Left hindlimb (tissue), 1 donor: ENCODE results near the gene FMO4.
"Not testable (repeated sequence)": the region's sequence is repeated elsewhere in the genome, so short reads cannot be mapped to it uniquely, and the experiment has no call there.

ENCODE experiments used
- DNase-seq: peaks from one replicate; pipeline ENCODE4 v3.0.0-alpha.2; 2018

Gene FMO4

GRCh38 chr1:171313835-171314320 is at the start of gene FMO4:
Gene FMO4 (plus strand): TSS chr1:171314183. CDS start chr1:171319826, 5,643 bp downstream.
- peak; percentile 96 for DNase-seq

GRCh38 chr1:171265686-171266085 is 48.3 kb upstream of the FMO4 start:
- no peak for DNase-seq

- no peak for DNase-seq
Observed at GRCh38 chr1:171266930-171267329, 47.1 kb upstream of the FMO4 start.

- DNase-seq, result no peak
Observed at GRCh38 chr1:171267391-171267790, 46.6 kb upstream of the FMO4 start.

GRCh38 chr1:171270806-171271205 is 43.2 kb upstream of the FMO4 start:
- DNase-seq, result no peak

- DNase-seq, result no peak
Observed at GRCh38 chr1:171277534-171277933, 36.4 kb upstream of the FMO4 start.

- no peak for DNase-seq
Observed at GRCh38 chr1:171279234-171279633, 34.7 kb upstream of the FMO4 start.

- no peak for DNase-seq
Observed at GRCh38 chr1:171279678-171280077, 34.3 kb upstream of the FMO4 start.

GRCh38 chr1:171280599-171280998 is 33.4 kb upstream of the FMO4 start:
- DNase-seq, result no peak

GRCh38 chr1:171286032-171286705 is 27.8 kb upstream of the FMO4 start:
- DNase-seq, result no peak

GRCh38 chr1:171290621-171291020 is 23.4 kb upstream of the FMO4 start:
- no peak for DNase-seq

- DNase-seq, result no peak
Observed at GRCh38 chr1:171292799-171293198, 21.2 kb upstream of the FMO4 start.

GRCh38 chr1:171295383-171295782 is 18.6 kb upstream of the FMO4 start:
- DNase-seq, result not testable (repeated sequence)

GRCh38 chr1:171295821-171296220 is 18.2 kb upstream of the FMO4 start:
- DNase-seq, result no peak

- no peak for DNase-seq
Observed at GRCh38 chr1:171296897-171297296, 17.1 kb upstream of the FMO4 start.

- no peak for DNase-seq
Observed at GRCh38 chr1:171298696-171299095, 15.3 kb upstream of the FMO4 start.

GRCh38 chr1:171299342-171299741 is 14.6 kb upstream of the FMO4 start:
- DNase-seq, result no peak

GRCh38 chr1:171300401-171300800 is 13.6 kb upstream of the FMO4 start:
- no peak for DNase-seq

GRCh38 chr1:171310661-171311087 is 3.3 kb upstream of the FMO4 start:
- DNase-seq, result no peak

- DNase-seq, result no peak
Observed at GRCh38 chr1:171311771-171312558, 2.0 kb upstream of the FMO4 start.

- no peak for DNase-seq
Observed at GRCh38 chr1:171313319-171313834, 606 bp upstream of the FMO4 start.

- DNase-seq, result no peak
Observed at GRCh38 chr1:171329251-171329650, 15.3 kb downstream of the FMO4 start.

GRCh38 chr1:171334024-171334640 is 20.1 kb downstream of the FMO4 start:
- no peak for DNase-seq

GRCh38 chr1:171335964-171336363 is 22.0 kb downstream of the FMO4 start:
- no peak for DNase-seq
